Ovary (tissue), 10 donors: ENCODE data around the gene CLDN24. TPM values are rescaled to one million over a fixed set of nuclear protein-coding genes. Genes with fewer than 3 reads are reported as not detected.

ENCODE experiments used
- DNase-seq, 5 donors: peaks; one replicate each; pipeline ENCODE4 v3.0.0-alpha.2; 2019 to 2020
- H3K27ac ChIP-seq, 2 donors: fragments of 200-600 bp; one replicate each; pipeline versions ENCODE4 v1.5.1 to v1.8.0; 2019 to 2022
- H3K27me3 ChIP-seq: fragments of 200-600 bp; one replicate; pipeline ENCODE4 v1.8.0; 2022
- H3K36me3 ChIP-seq: fragments of 200-600 bp; sonication (generic); one replicate; pipeline ENCODE4 v1.5.1; 2019
- H3K4me1 ChIP-seq: one replicate; pipeline ENCODE4 v1.8.1; 2013; ENCODE audit warnings: mild to moderate bottlenecking, moderate library complexity; ENCODE audit not compliant: insufficient read depth
- H3K4me3 ChIP-seq: fragments of 200-600 bp; sonication (generic); one replicate; pipeline ENCODE4 v1.5.1; 2017
- H3K9me3 ChIP-seq, 2 donors: fragments of 200-600 bp in 1 of 2; sonication (generic) in 1 of 2; one replicate each; pipeline versions ENCODE4 v1.5.1 to v1.8.1; 2013 to 2019; ENCODE audit warnings: mild to moderate bottlenecking in 1 of 2, moderate library complexity in 1 of 2
- EP300 ChIP-seq: sonication (generic); formaldehyde crosslinking; IDR thresholded peaks from one replicate; pipeline ENCODE4 v1.6.1; 2017; ENCODE audit warnings: antibody characterized with exemption
- POLR2A ChIP-seq: fragments of 450-650 bp; IDR thresholded peaks from one replicate; pipeline ENCODE4 v1.6.1; 2017; ENCODE audit warnings: antibody characterized with exemption, mild to moderate bottlenecking, moderate library complexity
- WGBS, 3 donors: extraction: QIAGEN DNeasy Blood & Tissue Kit in 1 of 3; methylation state at CpG; one replicate each; pipeline versions ENCODE4 v1.1.5 to v1.1.7; 2013 to 2017; 5-methylcytosine and 5-hydroxymethylcytosine counted together
- intact Hi-C, 4 donors: fragments of 100-400 bp; cut with DNase I; formaldehyde crosslinking; loops; one replicate each; pipeline versions ENCODE4 v1.11.0 to v1.15.1; 2022 to 2023
- long read RNA-seq, 3 donors: library from polyadenylated mRNA in 2 of 3; unstranded in 2 of 3; transcript quantifications; one replicate each; pipeline ENCODE4 v2.0.0 and lab custom pipeline, GENCODE V29; 2021 to 2026
- polyA plus RNA-seq, 2 donors: library from polyadenylated mRNA; stranded (reverse); fragments of 200-250 nt in 1 of 2; fragments of 350-450 nt in 1 of 2; fragmentation: Illumina TruSeq in 1 of 2; extraction: RNeasy Lipid Tissue Mini Kit (QIAGEN cat#74804) in 1 of 2; gene quantifications; one replicate each; pipeline ENCODE4 v1.2.3, GENCODE V29; 2013 to 2014
- total RNA-seq, 7 donors: library from RNA; depleted of rRNA in 2 of 7; stranded (reverse); fragments of >200 nt in 2 of 7; fragmentation: NEBNext Ultra II Directional in 3 of 7; extraction: Animal tissue kit (Norgen Biotek cat#: 25700) in 3 of 7; gene quantifications; one replicate each; pipeline versions ENCODE4 v1.1.0 to v1.2.4, GENCODE V29; 2016 to 2023
- TF ChIP-seq, protein P1 (sequence below), 3 donors: fragments of 450-650 bp in 2 of 3; fragments of 200-600 bp in 1 of 3; IDR thresholded peaks; one replicate each; pipeline versions ENCODE4 v1.5.1 to v1.8.0; 2016 to 2022; ENCODE audit warnings: antibody characterized with exemption in 3 of 3, mild to moderate bottlenecking in 1 of 3
- donor health status: DM: no; HTN: no; CAD: no; lungs with moderate emphysema.
- donor health status: DM: no; HTN: no; CAD: no.
- donor health status: Bipolar disorder and iron deficiency.
- donor health status: DM: yes; HTN: yes; CAD: no.
- donor health status: DM: no; HTN: no; CAD: no.
- donor health status: DM: yes; HTN: yes; CAD: no.

The CLDN24 gene
- not detected for total RNA-seq
- polyA plus RNA-seq = not detected
- long read RNA-seq, donor 1 = 0 reads
- long read RNA-seq, donor 2 = 0 reads
- long read RNA-seq, donor 3 = 0 reads

- Histone ChIP-seq H3K4me1 (no peaks in the 10 kb centered on the region), H3K27ac (no peak within 1 kb of the TSS), H3K36me3 (no peaks in the 10 kb centered on the region), H3K27me3 (no peaks in the 10 kb centered on the region), H3K9me3 (no peaks in the 10 kb centered on the region), H3K4me3 (no peak within 1 kb of the TSS)
- TF ChIP-seq POLR2A (no peak), EP300 (no peak)
- TF ChIP-seq, protein P1, sequence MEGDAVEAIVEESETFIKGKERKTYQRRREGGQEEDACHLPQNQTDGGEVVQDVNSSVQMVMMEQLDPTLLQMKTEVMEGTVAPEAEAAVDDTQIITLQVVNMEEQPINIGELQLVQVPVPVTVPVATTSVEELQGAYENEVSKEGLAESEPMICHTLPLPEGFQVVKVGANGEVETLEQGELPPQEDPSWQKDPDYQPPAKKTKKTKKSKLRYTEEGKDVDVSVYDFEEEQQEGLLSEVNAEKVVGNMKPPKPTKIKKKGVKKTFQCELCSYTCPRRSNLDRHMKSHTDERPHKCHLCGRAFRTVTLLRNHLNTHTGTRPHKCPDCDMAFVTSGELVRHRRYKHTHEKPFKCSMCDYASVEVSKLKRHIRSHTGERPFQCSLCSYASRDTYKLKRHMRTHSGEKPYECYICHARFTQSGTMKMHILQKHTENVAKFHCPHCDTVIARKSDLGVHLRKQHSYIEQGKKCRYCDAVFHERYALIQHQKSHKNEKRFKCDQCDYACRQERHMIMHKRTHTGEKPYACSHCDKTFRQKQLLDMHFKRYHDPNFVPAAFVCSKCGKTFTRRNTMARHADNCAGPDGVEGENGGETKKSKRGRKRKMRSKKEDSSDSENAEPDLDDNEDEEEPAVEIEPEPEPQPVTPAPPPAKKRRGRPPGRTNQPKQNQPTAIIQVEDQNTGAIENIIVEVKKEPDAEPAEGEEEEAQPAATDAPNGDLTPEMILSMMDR (IDR thresholded peaks at IDR 0.05) = no peak
- intact Hi-C loops = no loop called here
- WGBS, 3 donors = 96 to 98% (median 98%) methylated on average over 5 of the region's 5 CpGs
- DNase-seq = no peak
Observed at GRCh38 chr4:183322326-183322725, at the start of gene CLDN24. TSS of gene CLDN24 (minus strand) at chr4:183322426. CDS start at chr4:183322426, 0 bp downstream.

- H3K4me1 ChIP-seq = no peaks in the 10 kb centered on the region
- no peaks in the 10 kb centered on the region for H3K36me3 ChIP-seq
- no peaks in the 10 kb centered on the region for H3K27me3 ChIP-seq
- H3K27ac ChIP-seq = no peak overlapping the region
- TF ChIP-seq POLR2A (no peak), EP300 (no peak)
- TF ChIP-seq, protein P1 (IDR thresholded peaks at IDR 0.05) = no peak
- intact Hi-C loops = no loop called here
- H3K9me3 ChIP-seq = no peaks in the 10 kb centered on the region
- WGBS, 3 donors = 70 to 79% (median 71%) methylated on average over 12 of the region's 12 CpGs
- DNase-seq = no peak
- H3K4me3 ChIP-seq = no peak overlapping the region
Observed at GRCh38 chr4:183370786-183371185, 48.6 kb upstream of the CLDN24 start.

DNA sequence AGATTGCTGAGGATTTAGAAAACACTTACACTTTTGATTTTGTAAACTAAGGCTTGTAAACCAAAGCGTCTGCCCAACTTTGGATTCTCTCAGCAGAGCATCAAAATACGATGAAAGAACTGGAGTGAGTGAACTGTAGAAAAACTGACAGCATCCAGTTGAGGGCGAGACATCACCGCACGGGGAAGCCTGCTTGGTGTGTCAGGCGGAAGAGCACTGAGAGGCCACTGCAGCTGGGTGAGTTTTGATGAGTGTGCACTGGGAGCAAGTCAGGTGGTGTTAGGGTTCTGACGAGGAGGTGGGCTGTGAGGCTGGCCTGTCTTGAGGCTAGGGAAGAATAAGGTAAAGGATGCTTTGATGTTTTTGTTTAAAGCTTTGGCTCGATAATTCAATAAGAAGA lies 46.8 kb upstream of the CLDN24 start:
- Histone ChIP-seq H3K27me3 (no peaks in the 10 kb centered on the region), H3K27ac (no peak overlapping the region), H3K9me3 (no peaks in the 10 kb centered on the region), H3K4me1 (no peaks in the 10 kb centered on the region), H3K4me3 (no peak overlapping the region), H3K36me3 (no peaks in the 10 kb centered on the region)
- intact Hi-C loops = no loop called here
- no peak for DNase-seq
- WGBS, 3 donors = 71 to 79% (median 76%) methylated on average over 8 of the region's 8 CpGs
- no peak for TF ChIP-seq EP300
- no peak for TF ChIP-seq POLR2A
- TF ChIP-seq, protein P1 (IDR thresholded peaks at IDR 0.05) = no peak

GRCh38 chr4:183366206-183366835 lies 44.1 kb upstream of the CLDN24 start:
- no peaks in the 10 kb centered on the region for H3K4me1 ChIP-seq
- H3K27ac ChIP-seq = no peak overlapping the region
- no peak overlapping the region for H3K4me3 ChIP-seq
- DNase-seq = no peak
- H3K9me3 ChIP-seq = no peaks in the 10 kb centered on the region
- intact Hi-C loops = no loop called here
- TF ChIP-seq, protein P1 (IDR thresholded peaks at IDR 0.05) = no peak
- TF ChIP-seq POLR2A (no peak), EP300 (no peak)
- H3K36me3 ChIP-seq = no peaks in the 10 kb centered on the region
- WGBS, 3 donors = 81 to 88% (median 82%) methylated on average over 16 of the region's 16 CpGs
- no peaks in the 10 kb centered on the region for H3K27me3 ChIP-seq
